ENCODE results near the gene LGALS9. TPM values are rescaled to one million over a fixed set of nuclear protein-coding genes. Genes with fewer than 3 reads are reported as not detected.
"Not testable (repeated sequence)": the region's sequence is repeated elsewhere in the genome, so short reads cannot be mapped to it uniquely, and the experiment has no call there.

LGALS9 gene
- total RNA-seq, 1 experiment from 2014 or later, result 1.6 TPM

DNA sequence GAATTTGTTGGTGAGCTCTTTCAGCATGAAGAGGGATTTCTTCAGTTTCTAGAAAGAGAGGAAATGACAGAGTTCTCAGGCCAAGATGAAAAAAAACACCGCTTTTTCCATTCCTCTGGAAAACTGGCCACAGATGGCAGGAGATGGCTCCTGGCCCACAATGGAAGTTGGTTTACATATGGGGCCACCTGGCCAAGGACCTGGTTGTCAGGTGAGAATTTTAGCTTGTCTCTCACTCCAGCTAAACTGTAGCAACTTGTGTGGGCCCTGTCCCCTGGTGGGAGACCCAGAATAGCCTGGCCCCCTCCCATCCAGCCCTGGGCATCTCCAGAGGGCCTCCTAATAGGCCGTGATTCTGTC lies 33.6 kb downstream of the LGALS9 start:
- Histone ChIP-seq H3K4me1 (ENCODE audit: control insufficient read depth, insufficient read depth, low read length) (no peaks in the 10 kb centered on the region), H3K9me3 (ENCODE audit: control insufficient read depth, insufficient read depth, low read depth, low read length) (no peaks in the 10 kb centered on the region), H3K4me3 (ENCODE audit: low read depth in 2 of 2, low read length in 2 of 2) (no peak overlapping the region), H3K27me3 (ENCODE audit: control insufficient read depth, insufficient read depth, low read length) (no peaks in the 10 kb centered on the region), H3K27ac (ENCODE audit: low read length) (no peak overlapping the region), H3K36me3 (ENCODE audit: control insufficient read depth, insufficient read depth, low read length) (no peaks in the 10 kb centered on the region)
- intact Hi-C loops (cut with micrococcal nuclease; ENCODE audit: unreplicated experiment) (no loop called here), in situ Hi-C loops (cut with HindIII; ENCODE audit: low pct_unique_long_range_greater_than_20kb, low sequenced_read_pairs) (no loop called here)
- ChIA-PET POLR2A (no interaction called here), CTCF (interaction anchor here (0.8 kb wide), 1 partner anchor 10 kb away, joined by 3 read pairs; no protein-coding TSS in a partner anchor)
- no TSS peak for BruUV-seq (replicated peaks)
- no peak for ATAC-seq
- DNase-seq (ENCODE audit: low read depth, low spot score), result no peak
- TF ChIP-seq POLR2AphosphoS5 (IDR thresholded peaks at IDR 0.05; ENCODE audit: low read depth, low read length) (no peak), TCF7L2 (IDR thresholded peaks at IDR 0.05; ENCODE audit: low read depth, low read length) (no peak), SIN3A (IDR thresholded peaks at IDR 0.05; ENCODE audit: borderline replicate concordance, insufficient read depth, low read depth, low read length) (no peak)
- TF ChIP-seq, protein P1, sequence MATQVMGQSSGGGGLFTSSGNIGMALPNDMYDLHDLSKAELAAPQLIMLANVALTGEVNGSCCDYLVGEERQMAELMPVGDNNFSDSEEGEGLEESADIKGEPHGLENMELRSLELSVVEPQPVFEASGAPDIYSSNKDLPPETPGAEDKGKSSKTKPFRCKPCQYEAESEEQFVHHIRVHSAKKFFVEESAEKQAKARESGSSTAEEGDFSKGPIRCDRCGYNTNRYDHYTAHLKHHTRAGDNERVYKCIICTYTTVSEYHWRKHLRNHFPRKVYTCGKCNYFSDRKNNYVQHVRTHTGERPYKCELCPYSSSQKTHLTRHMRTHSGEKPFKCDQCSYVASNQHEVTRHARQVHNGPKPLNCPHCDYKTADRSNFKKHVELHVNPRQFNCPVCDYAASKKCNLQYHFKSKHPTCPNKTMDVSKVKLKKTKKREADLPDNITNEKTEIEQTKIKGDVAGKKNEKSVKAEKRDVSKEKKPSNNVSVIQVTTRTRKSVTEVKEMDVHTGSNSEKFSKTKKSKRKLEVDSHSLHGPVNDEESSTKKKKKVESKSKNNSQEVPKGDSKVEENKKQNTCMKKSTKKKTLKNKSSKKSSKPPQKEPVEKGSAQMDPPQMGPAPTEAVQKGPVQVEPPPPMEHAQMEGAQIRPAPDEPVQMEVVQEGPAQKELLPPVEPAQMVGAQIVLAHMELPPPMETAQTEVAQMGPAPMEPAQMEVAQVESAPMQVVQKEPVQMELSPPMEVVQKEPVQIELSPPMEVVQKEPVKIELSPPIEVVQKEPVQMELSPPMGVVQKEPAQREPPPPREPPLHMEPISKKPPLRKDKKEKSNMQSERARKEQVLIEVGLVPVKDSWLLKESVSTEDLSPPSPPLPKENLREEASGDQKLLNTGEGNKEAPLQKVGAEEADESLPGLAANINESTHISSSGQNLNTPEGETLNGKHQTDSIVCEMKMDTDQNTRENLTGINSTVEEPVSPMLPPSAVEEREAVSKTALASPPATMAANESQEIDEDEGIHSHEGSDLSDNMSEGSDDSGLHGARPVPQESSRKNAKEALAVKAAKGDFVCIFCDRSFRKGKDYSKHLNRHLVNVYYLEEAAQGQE (IDR thresholded peaks at IDR 0.05; ENCODE audit: insufficient read depth in 1 of 2, low read depth in 2 of 2, low read length in 1 of 2), result no peak
- TF ChIP-seq, protein P2, sequence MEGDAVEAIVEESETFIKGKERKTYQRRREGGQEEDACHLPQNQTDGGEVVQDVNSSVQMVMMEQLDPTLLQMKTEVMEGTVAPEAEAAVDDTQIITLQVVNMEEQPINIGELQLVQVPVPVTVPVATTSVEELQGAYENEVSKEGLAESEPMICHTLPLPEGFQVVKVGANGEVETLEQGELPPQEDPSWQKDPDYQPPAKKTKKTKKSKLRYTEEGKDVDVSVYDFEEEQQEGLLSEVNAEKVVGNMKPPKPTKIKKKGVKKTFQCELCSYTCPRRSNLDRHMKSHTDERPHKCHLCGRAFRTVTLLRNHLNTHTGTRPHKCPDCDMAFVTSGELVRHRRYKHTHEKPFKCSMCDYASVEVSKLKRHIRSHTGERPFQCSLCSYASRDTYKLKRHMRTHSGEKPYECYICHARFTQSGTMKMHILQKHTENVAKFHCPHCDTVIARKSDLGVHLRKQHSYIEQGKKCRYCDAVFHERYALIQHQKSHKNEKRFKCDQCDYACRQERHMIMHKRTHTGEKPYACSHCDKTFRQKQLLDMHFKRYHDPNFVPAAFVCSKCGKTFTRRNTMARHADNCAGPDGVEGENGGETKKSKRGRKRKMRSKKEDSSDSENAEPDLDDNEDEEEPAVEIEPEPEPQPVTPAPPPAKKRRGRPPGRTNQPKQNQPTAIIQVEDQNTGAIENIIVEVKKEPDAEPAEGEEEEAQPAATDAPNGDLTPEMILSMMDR (IDR thresholded peaks at IDR 0.05), result no peak

DNA sequence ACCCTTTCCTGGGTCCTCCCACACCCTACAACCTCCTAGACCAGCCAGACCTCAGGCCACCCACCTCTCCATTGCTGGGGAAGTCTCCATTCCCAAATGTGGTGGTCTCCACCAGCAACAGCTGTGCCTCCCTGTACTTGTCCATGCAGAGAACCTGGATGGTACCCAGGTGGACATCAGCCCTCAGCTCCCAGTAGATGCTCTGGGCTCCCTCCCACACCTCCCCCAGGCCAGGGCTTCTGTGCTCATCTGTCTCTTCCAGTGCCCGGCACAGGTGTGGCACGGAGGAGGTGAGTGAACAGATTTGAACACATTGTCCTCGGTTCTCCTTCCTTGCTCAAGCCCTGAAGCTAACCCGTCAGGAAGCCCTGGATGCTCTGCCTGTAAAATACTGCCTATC lies 34.6 kb downstream of the LGALS9 start:
- no peaks in the 10 kb centered on the region for H3K4me1 ChIP-seq (ENCODE audit: control insufficient read depth, insufficient read depth, low read length)
- H3K4me3 ChIP-seq (ENCODE audit: low read depth in 2 of 2, low read length in 2 of 2), result no peak overlapping the region
- no peak for ATAC-seq
- intact Hi-C loops (cut with micrococcal nuclease; ENCODE audit: unreplicated experiment) (no loop called here), in situ Hi-C loops (cut with HindIII; ENCODE audit: low pct_unique_long_range_greater_than_20kb, low sequenced_read_pairs) (no loop called here)
- no peak for DNase-seq (ENCODE audit: low read depth, low spot score)
- TF ChIP-seq POLR2AphosphoS5 (IDR thresholded peaks at IDR 0.05; ENCODE audit: low read depth, low read length) (no peak), TCF7L2 (IDR thresholded peaks at IDR 0.05; ENCODE audit: low read depth, low read length) (no peak), SIN3A (IDR thresholded peaks at IDR 0.05; ENCODE audit: borderline replicate concordance, insufficient read depth, low read depth, low read length) (no peak)
- TF ChIP-seq, protein P2 (IDR thresholded peaks at IDR 0.05), result no peak
- TF ChIP-seq, protein P1 (IDR thresholded peaks at IDR 0.05; ENCODE audit: insufficient read depth in 1 of 2, low read depth in 2 of 2, low read length in 1 of 2), result no peak
- H3K9me3 ChIP-seq (ENCODE audit: control insufficient read depth, insufficient read depth, low read depth, low read length), result no peaks in the 10 kb centered on the region
- no peaks in the 10 kb centered on the region for H3K27me3 ChIP-seq (ENCODE audit: control insufficient read depth, insufficient read depth, low read length)
- BruUV-seq (replicated peaks), result no TSS peak
- no peaks in the 10 kb centered on the region for H3K36me3 ChIP-seq (ENCODE audit: control insufficient read depth, insufficient read depth, low read length)
- H3K27ac ChIP-seq (ENCODE audit: low read length), result no peak overlapping the region
- ChIA-PET CTCF (interaction anchor here (1.0 kb wide), 1 partner anchor 11 kb away, joined by 3 read pairs; no protein-coding TSS in a partner anchor), POLR2A (no interaction called here)

DNA sequence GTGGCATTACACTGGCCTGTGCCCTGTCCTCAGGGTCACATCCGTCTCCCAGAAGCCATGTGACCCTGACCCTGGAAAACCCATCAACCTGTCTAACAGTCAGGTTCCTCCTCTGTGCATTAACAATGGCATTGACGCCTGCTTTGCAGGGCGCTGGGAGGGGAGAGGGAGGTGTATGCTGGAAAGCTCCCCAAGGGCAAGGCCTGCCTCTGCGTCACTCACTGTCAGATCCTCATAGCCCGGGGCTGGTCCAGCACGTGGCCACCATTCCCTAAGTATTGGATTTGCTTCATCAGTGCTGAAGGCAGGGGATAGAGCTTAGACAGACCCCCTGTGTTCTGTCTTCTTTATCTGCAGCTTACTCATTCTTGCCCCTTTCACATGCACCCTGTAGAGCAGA lies 35.3 kb downstream of the LGALS9 start:
- BruUV-seq (replicated peaks); in situ Hi-C loops (cut with HindIII; ENCODE audit: low pct_unique_long_range_greater_than_20kb, low sequenced_read_pairs); H3K4me3 ChIP-seq (ENCODE audit: low read depth in 2 of 2, low read length in 2 of 2); DNase-seq (ENCODE audit: low read depth, low spot score); H3K9me3 ChIP-seq (ENCODE audit: control insufficient read depth, insufficient read depth, low read depth, low read length); POLR2A ChIA-PET; CTCF ChIA-PET; H3K36me3 ChIP-seq (ENCODE audit: control insufficient read depth, insufficient read depth, low read length); H3K4me1 ChIP-seq (ENCODE audit: control insufficient read depth, insufficient read depth, low read length); H3K27me3 ChIP-seq (ENCODE audit: control insufficient read depth, insufficient read depth, low read length); ATAC-seq; H3K27ac ChIP-seq (ENCODE audit: low read length); intact Hi-C loops (cut with micrococcal nuclease; ENCODE audit: unreplicated experiment): not testable (repeated sequence)

Measured in Panc1 (cell line).